ENCODE results near the gene GPRC5B. TPM values are rescaled to one million over a fixed set of nuclear protein-coding genes. Genes with fewer than 3 reads are reported as not detected.
A peak's percentile ranks its signal among the peaks of the same experiment; 100 is the strongest.

The GPRC5B gene
- total RNA-seq, 1 experiment from 2014 or later: 38.2 TPM

DNA sequence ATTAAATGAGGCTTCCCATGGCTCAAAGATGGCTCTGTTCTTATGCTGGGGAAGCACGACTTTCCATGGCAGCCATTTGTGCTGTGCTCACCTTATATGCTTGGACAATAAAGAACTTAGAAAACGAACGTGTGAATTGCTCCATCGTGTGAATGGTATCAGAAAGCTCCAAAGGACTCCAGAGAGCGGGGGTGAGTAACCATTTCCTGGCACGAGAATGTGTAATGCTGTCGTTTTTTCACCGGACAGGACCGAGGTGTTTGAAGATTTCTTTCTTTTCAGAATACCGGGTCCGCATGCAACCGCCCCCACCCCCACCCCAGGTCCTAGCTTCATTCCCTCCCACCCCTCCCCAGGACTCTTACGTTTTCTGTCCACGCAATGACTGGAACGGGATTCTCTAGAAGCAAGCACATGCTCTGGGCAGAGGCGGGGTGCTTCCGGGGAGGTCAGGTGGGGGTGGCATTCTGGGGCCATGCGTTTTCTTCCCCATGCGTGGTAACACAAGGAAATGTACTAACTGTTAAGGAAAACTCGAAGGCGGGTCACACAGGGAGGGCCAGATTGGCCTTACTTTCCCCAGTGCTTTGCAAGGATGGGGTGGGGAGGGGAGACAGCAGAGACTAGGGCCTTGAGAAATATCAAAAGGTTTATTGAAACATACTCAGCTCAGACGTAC lies 26.2 kb downstream of the GPRC5B start:
- DNase-seq (ENCODE audit: low read depth, low spot score): no peak
- in situ Hi-C loops (cut with HindIII; ENCODE audit: low pct_unique_long_range_greater_than_20kb, low sequenced_read_pairs): no loop called here

GRCh38 chr16:19857593-19858339 lies 26.9 kb downstream of the GPRC5B start:
- DNase-seq (ENCODE audit: low read depth, low spot score): peak; percentile 79
- in situ Hi-C loops (cut with HindIII; ENCODE audit: low pct_unique_long_range_greater_than_20kb, low sequenced_read_pairs): no loop called here

- DNase-seq (ENCODE audit: low read depth, low spot score): peak; percentile 89
- in situ Hi-C loops (cut with HindIII; ENCODE audit: low pct_unique_long_range_greater_than_20kb, low sequenced_read_pairs): no loop called here
These were observed 28.5 kb downstream of the GPRC5B start for GRCh38 chr16:19856120-19856519.

- DNase-seq (ENCODE audit: low read depth, low spot score): no peak
- in situ Hi-C loops (cut with HindIII; ENCODE audit: low pct_unique_long_range_greater_than_20kb, low sequenced_read_pairs): no loop called here
These were observed 30.1 kb downstream of the GPRC5B start for GRCh38 chr16:19854543-19854876.

DNA sequence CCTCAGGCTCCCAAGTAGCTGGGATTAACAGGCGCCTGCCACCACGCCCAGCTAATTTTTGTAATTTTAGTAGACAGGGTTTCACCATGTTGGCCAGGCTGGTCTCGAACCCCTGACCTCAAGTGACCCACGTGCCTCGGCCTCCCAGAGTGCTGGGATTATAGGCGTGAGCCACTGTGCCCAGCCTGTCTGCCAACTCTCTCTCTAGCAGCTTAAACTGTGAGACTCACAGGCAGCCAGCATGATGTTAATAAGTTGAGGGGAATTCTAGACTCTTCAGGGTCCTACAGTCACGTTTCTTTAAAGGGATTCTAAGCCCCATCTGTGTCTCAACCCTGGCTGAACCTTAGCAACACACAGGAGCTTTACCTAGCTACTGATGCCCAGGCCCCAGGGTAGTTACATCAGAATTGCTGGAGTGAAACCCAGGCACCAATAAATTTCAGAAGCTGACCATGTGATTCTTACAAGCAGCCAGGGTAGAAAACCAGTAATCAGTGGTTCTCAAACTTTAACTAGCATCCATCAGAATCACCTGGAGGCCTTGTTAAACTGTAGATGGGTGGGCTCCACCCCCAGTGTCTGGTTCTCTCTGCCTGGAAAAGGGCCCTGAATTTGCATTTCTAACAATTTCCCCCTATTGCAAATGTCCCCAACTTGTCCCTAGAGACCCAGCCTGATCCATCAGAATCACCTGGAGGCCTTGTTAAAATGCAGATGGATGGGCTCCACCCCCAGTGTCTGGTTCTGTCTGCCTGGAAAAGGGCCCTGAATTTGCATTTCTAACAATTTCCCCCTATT lies 30.7 kb downstream of the GPRC5B start:
- in situ Hi-C loops (cut with HindIII; ENCODE audit: low pct_unique_long_range_greater_than_20kb, low sequenced_read_pairs): no loop called here
- DNase-seq (ENCODE audit: low read depth, low spot score): no peak

GRCh38 chr16:19853132-19853741 lies 31.4 kb downstream of the GPRC5B start:
- DNase-seq (ENCODE audit: low read depth, low spot score): no peak
- in situ Hi-C loops (cut with HindIII; ENCODE audit: low pct_unique_long_range_greater_than_20kb, low sequenced_read_pairs): no loop called here

DNA sequence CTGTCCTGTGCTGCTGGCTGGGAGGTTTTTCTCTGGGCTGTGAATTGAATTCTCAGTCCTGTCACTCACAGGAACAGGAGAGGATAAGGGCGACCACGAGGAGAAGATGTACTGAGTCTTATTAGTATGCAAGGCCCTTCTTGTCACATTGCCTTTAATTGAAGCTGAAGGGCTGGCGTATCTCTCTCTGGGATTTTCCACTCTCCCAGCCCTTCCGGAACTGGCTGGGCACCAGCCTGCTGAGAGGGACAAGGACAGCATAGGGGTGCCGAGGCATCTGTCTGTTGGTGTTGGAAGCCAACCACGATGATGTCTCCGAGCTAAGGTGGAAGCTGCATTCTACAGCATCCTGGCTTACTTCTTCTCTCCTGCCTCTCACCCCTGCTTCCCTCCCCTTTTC lies 33.2 kb downstream of the GPRC5B start:
- in situ Hi-C loops (cut with HindIII; ENCODE audit: low pct_unique_long_range_greater_than_20kb, low sequenced_read_pairs): no loop called here
- no peak for DNase-seq (ENCODE audit: low read depth, low spot score)

DNA sequence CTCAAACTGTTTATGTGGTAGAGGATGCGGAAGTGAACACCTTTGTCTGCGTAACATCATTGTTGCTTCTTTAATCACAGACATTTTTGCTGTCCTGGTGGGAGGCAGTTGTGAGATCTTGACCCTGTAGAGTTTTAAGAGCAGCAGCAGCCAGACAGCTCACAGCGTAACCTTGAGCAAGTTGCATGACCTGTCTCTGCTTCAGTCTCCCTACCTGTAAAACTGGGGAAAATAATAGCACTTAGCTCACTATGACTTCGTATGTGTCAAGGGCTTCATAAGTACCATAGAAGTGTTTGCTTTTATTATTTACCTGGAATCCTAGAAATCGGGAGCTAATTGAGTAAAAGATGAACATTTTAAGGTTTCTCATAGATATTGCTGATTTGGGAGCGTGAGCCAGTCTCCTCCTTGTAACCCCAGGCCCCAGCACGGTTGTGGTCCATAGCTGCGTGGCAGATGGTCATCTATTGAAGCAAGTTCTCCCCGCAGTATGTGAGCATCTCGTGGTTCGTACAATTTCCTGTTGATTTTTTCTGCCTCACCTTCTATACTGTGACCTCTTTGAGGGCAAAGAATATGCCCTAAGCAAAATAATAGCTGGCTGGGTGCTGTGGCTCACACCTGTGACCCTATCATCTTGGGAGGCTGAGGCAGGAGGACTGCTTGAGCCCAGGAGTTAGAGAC lies 34.4 kb downstream of the GPRC5B start:
- no peak for DNase-seq (ENCODE audit: low read depth, low spot score)
- in situ Hi-C loops (cut with HindIII; ENCODE audit: low pct_unique_long_range_greater_than_20kb, low sequenced_read_pairs): no loop called here

GRCh38 chr16:19848756-19849155 lies 35.9 kb downstream of the GPRC5B start:
- in situ Hi-C loops (cut with HindIII; ENCODE audit: low pct_unique_long_range_greater_than_20kb, low sequenced_read_pairs): no loop called here
- DNase-seq (ENCODE audit: low read depth, low spot score): no peak

DNA sequence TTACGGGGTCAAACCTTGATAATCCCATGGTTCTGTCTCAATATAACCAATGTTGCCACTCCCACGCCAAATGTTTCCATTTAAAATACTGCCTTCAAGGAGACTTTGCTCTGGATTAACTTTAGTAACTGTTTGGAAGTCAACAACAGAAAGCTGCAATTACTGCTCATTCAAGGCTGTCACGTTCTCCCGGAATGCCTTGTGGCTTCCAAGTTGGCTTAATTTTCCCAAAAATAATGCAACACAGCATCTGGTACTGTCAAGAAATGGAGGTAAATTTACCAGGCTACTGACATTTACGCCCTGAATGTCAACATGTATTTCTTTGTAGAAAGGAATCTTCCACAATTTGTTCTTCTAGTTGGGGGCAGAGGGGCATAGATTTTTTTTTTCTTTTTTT lies 38.2 kb downstream of the GPRC5B start:
- DNase-seq (ENCODE audit: low read depth, low spot score): no peak
- in situ Hi-C loops (cut with HindIII; ENCODE audit: low pct_unique_long_range_greater_than_20kb, low sequenced_read_pairs): no loop called here

GRCh38 chr16:19844945-19845641 lies 39.6 kb downstream of the GPRC5B start:
- in situ Hi-C loops (cut with HindIII; ENCODE audit: low pct_unique_long_range_greater_than_20kb, low sequenced_read_pairs): no loop called here
- DNase-seq (ENCODE audit: low read depth, low spot score): peak; percentile 72

- in situ Hi-C loops (cut with HindIII; ENCODE audit: low pct_unique_long_range_greater_than_20kb, low sequenced_read_pairs): no loop called here
- peak; percentile 67 for DNase-seq (ENCODE audit: low read depth, low spot score)
These were observed 41.3 kb downstream of the GPRC5B start for GRCh38 chr16:19843371-19843770.

- no peak for DNase-seq (ENCODE audit: low read depth, low spot score)
- in situ Hi-C loops (cut with HindIII; ENCODE audit: low pct_unique_long_range_greater_than_20kb, low sequenced_read_pairs): no loop called here
These were observed 42.1 kb downstream of the GPRC5B start for GRCh38 chr16:19842426-19843157.

- DNase-seq (ENCODE audit: low read depth, low spot score): no peak
- in situ Hi-C loops (cut with HindIII; ENCODE audit: low pct_unique_long_range_greater_than_20kb, low sequenced_read_pairs): no loop called here
These were observed 43.5 kb downstream of the GPRC5B start for GRCh38 chr16:19841184-19841583.

GRCh38 chr16:19840524-19841110 lies 44.0 kb downstream of the GPRC5B start:
- in situ Hi-C loops (cut with HindIII; ENCODE audit: low pct_unique_long_range_greater_than_20kb, low sequenced_read_pairs): no loop called here

GRCh38 chr16:19837984-19838707 lies 46.5 kb downstream of the GPRC5B start:
- in situ Hi-C loops (cut with HindIII; ENCODE audit: low pct_unique_long_range_greater_than_20kb, low sequenced_read_pairs): no loop called here
- DNase-seq (ENCODE audit: low read depth, low spot score): no peak

More at GRCh38 chr16:19840524-19841110, 44.0 kb downstream of the GPRC5B start:
- peak; percentile 27 for DNase-seq (ENCODE audit: low read depth, low spot score)

Data from SK-MEL-5 (cell line).